HL-60 (cell line): ENCODE measurements around the gene PPP3CA.

Experiments used
- DNase-seq, 2 experiments: peaks; one replicate each; pipeline ENCODE4 v3.0.0-alpha.2; 2010 to 2020; ENCODE audit warnings: low read depth in 1 of 2, low spot score in 1 of 2
- H3K27ac ChIP-seq: fragments of 250-450 bp; sonication (Bioruptor Pico); replicated peaks from 2 replicates; pipeline ENCODE4 v1.5.1; 2020; ENCODE audit warnings: mild to moderate bottlenecking, moderate library complexity
- H3K27me3 ChIP-seq: fragments of 250-450 bp; sonication (Bioruptor Pico); 2 replicates; pipeline ENCODE4 v1.5.1; 2021; ENCODE audit warnings: mild to moderate bottlenecking, moderate library complexity; ENCODE audit not compliant: insufficient read depth, poor library complexity, severe bottlenecking
- H3K4me3 ChIP-seq: replicated peaks from 2 replicates; pipeline ENCODE4 v1.5.1; 2011; ENCODE audit warnings: mild to moderate bottlenecking, control low read depth, low read length; ENCODE audit not compliant: insufficient read depth
- CTCF ChIP-seq: IDR thresholded peaks from one replicate; pipeline ENCODE4 v1.5.1; 2011; ENCODE audit warnings: low read length, control low read depth, inconsistent platforms; ENCODE audit not compliant: insufficient read depth
- GABPA ChIP-seq: IDR thresholded peaks from 2 replicates; pipeline ENCODE4 v1.6.1; 2012; ENCODE audit warnings: low read depth
- POLR2AphosphoS5 ChIP-seq: IDR thresholded peaks from 2 replicates; pipeline ENCODE4 v1.6.1; 2012; ENCODE audit warnings: low read depth
- REST ChIP-seq: IDR thresholded peaks from 2 replicates; pipeline ENCODE4 v1.6.1; 2012; ENCODE audit warnings: low read depth; ENCODE audit not compliant: insufficient replicate concordance
- SPI1 ChIP-seq: IDR thresholded peaks from 2 replicates; pipeline ENCODE4 v1.6.1; 2012; ENCODE audit warnings: low read depth, mild to moderate bottlenecking, borderline replicate concordance

PPP3CA gene

GRCh38 chr4:101292901-101293300, 54.4 kb downstream of the PPP3CA start:
- no peak for DNase-seq
- no peak overlapping the region for H3K27ac ChIP-seq

GRCh38 chr4:101292214-101292613, 55.1 kb downstream of the PPP3CA start:
- Histone ChIP-seq H3K4me3 (no peak overlapping the region), H3K27me3 (no peaks in the 10 kb centered on the region), H3K27ac (no peak overlapping the region)
- TF ChIP-seq SPI1, result no peak
- no peak for TF ChIP-seq REST
- no peak for TF ChIP-seq POLR2AphosphoS5
- TF ChIP-seq GABPA, result no peak
- TF ChIP-seq CTCF, result no peak
- no peak for DNase-seq

More at GRCh38 chr4:101292901-101293300, 54.4 kb downstream of the PPP3CA start:
- Histone ChIP-seq H3K27me3 (no peaks in the 10 kb centered on the region), H3K4me3 (no peak overlapping the region)
- TF ChIP-seq SPI1 (no peak), POLR2AphosphoS5 (no peak), CTCF (no peak), REST (no peak), GABPA (no peak)

GRCh38 chr4:101291198-101291597, 56.1 kb downstream of the PPP3CA start:
- Histone ChIP-seq H3K4me3 (no peak overlapping the region), H3K27me3 (no peaks in the 10 kb centered on the region), H3K27ac (no peak overlapping the region)
- TF ChIP-seq POLR2AphosphoS5, result no peak
- TF ChIP-seq CTCF, result no peak
- no peak for TF ChIP-seq SPI1
- TF ChIP-seq REST, result no peak
- no peak for TF ChIP-seq GABPA
- no peak for DNase-seq
